ENCODE measurements around the gene TMEM88.

TMEM88 gene

GRCh38 chr17:7885367-7886226, 30.7 kb downstream of the TMEM88 start:
- Histone ChIP-seq H3K27me3 (no peaks in the 10 kb centered on the region), H3K4me3 (ENCODE audit: low read depth, low read length) (peak overlapping the region; percentile 69), H3K9me3 (no peaks in the 10 kb centered on the region), H3K36me3 (peaks cover 2% of the 10 kb centered on the region), H3K4me1 (peaks cover 3% of the 10 kb centered on the region)
- DNase-seq: peak; percentile 59
- no peak for TF ChIP-seq CTCF (IDR thresholded peaks at IDR 0.05; ENCODE audit: low read depth, low read length)

- Histone ChIP-seq H3K4me3 (ENCODE audit: low read depth, low read length) (peak overlapping the region; percentile 69), H3K4me1 (peaks cover 3% of the 10 kb centered on the region), H3K27me3 (no peaks in the 10 kb centered on the region), H3K9me3 (no peaks in the 10 kb centered on the region), H3K36me3 (peaks cover 10% of the 10 kb centered on the region)
- TF ChIP-seq CTCF (IDR thresholded peaks at IDR 0.05; ENCODE audit: low read depth, low read length): 0 out of 2 replicates have a peak, but pooled peaks have one; percentile 5
- DNase-seq: peak; percentile 20
Observed at GRCh38 chr17:7886227-7887037, 31.6 kb downstream of the TMEM88 start.

GRCh38 chr17:7887038-7887481, 32.2 kb downstream of the TMEM88 start:
- peak overlapping the region; percentile 69 for H3K4me3 ChIP-seq (ENCODE audit: low read depth, low read length)
- H3K4me1 ChIP-seq: peaks cover 2% of the 10 kb centered on the region
- DNase-seq: no peak
- H3K27me3 ChIP-seq: no peaks in the 10 kb centered on the region
- TF ChIP-seq CTCF (IDR thresholded peaks at IDR 0.05; ENCODE audit: low read depth, low read length): no peak
- H3K36me3 ChIP-seq: peaks cover 10% of the 10 kb centered on the region
- H3K9me3 ChIP-seq: no peaks in the 10 kb centered on the region

- peak; percentile 88 for DNase-seq
- H3K4me3 ChIP-seq (ENCODE audit: low read depth, low read length): peak overlapping the region; percentile 69
- H3K4me1 ChIP-seq: no peaks in the 10 kb centered on the region; the same call in 1 of the 2 replicates
- H3K36me3 ChIP-seq: peaks cover 10% of the 10 kb centered on the region
- no peaks in the 10 kb centered on the region for H3K27me3 ChIP-seq
- no peak for TF ChIP-seq CTCF (IDR thresholded peaks at IDR 0.05; ENCODE audit: low read depth, low read length)
- no peaks in the 10 kb centered on the region for H3K9me3 ChIP-seq
Observed at GRCh38 chr17:7887482-7888183, 32.8 kb downstream of the TMEM88 start.

- no peaks in the 10 kb centered on the region; the same call in 1 of the 2 replicates for H3K4me1 ChIP-seq
- no peak for TF ChIP-seq CTCF (IDR thresholded peaks at IDR 0.05; ENCODE audit: low read depth, low read length)
- DNase-seq: peak; percentile 19
- H3K36me3 ChIP-seq: peaks cover 10% of the 10 kb centered on the region
- H3K27me3 ChIP-seq: no peaks in the 10 kb centered on the region
- no peaks in the 10 kb centered on the region for H3K9me3 ChIP-seq
- H3K4me3 ChIP-seq (ENCODE audit: low read depth, low read length): peak within 1 kb of the TSS; percentile 55
Observed at GRCh38 chr17:7888184-7888920, 33.5 kb downstream of the TMEM88 start, which contains the start of gene CHD3. Gene CHD3, plus strand, starts transcription at chr17:7888789. Its CDS starts 212 bp downstream, at chr17:7889001.
